Stimulated activated CD8-positive, alpha-beta memory T cell treated with anti-CD3 and anti-CD28 coated beads, Interleukin-7, amount 100 ng/mL, for 4 hours (primary cell): ENCODE results near the gene NAA11.

Experiments used
- DNase-seq, 2 donors: peaks; one replicate each; pipeline ENCODE4 v3.0.0-alpha.2; 2020; ENCODE audit warnings: low read depth in 2 of 2

Gene NAA11

GRCh38 chr4:79325864-79326328, at the start of gene NAA11:
TSS of gene NAA11 (minus strand) at chr4:79326061. CDS start at chr4:79325877, 184 bp downstream.
- no peak for DNase-seq

GRCh38 chr4:79370026-79370425, 44.2 kb upstream of the NAA11 start:
- no peak for DNase-seq

- no peak for DNase-seq
These were observed 41.2 kb upstream of the NAA11 start for GRCh38 chr4:79367096-79367495.

DNA sequence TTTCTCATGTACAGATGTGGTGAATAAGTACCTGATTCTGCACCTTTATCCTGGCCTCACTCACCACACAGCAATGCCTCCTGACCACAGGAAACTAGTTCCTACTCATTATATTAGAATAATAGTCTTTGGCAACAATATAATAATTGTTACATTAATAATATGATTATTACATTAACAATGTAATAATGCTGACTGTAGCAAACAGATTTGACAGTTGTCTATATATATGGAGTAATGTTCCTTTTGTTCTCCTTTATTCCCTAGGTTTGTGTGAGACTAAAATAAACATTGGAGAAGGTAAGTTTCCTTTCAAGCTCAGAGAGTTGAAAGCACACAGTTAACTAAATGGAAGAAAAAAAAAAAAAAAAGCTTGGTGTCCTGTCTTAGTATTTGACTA, 40.6 kb upstream of the NAA11 start:
- DNase-seq, result no peak

DNA sequence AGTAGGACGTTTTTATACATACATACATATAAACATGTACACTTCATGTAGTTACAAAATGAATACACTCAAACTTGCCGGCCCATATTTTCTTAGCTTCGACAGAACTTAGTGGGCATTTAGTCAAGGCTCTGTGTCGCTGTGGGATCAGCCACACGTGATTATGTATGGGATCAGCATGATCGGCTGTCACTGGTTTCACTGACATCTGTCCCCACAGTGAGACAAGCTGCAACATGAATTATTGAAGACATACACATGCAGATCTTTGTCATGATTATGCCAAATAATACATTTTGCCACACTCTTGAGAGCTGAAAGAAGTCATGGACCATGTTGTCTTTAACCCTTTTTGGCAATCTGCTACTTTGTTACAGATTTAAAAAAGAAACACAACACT, 38.2 kb upstream of the NAA11 start:
- DNase-seq, result no peak

DNA sequence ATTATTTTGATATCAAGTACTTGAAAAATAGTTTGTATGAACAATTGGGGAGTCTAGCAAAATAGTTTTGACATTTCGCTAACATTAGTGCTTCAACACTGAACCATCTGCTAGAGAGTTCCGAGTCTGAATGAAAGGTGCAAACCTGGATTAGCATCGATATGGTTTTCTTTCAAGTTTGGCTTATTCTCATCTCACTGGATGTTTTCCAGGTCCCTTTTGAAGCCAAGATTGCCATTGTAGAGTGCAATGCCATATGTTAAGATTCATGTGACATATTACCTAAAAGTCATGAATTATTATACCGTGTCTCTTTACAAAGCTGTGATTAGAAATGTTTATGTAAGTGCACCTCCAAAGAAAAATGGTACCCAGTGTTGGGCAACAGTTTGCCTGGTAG, 36.8 kb upstream of the NAA11 start:
- no peak for DNase-seq

- DNase-seq, result no peak
These were observed 34.1 kb upstream of the NAA11 start for GRCh38 chr4:79360006-79360405.

DNA sequence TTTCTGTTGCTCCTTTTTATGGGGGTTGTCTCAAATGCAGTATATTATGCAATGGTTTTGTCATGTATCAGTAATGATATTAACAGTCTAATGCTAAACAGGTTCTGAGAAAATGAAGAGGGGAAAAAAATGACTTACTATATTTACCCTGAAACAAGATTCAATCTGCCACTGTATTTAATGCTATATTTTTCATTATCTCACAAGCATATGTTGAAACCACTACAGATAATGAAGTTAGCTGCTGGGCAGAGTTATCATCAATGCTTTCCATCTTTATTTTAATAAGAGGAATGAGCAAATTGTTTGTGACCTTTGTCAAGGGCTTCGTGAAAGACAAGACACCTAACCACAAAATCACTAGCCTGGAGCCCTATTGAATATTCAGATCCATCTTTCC, 32.6 kb upstream of the NAA11 start:
- no peak for DNase-seq

DNA sequence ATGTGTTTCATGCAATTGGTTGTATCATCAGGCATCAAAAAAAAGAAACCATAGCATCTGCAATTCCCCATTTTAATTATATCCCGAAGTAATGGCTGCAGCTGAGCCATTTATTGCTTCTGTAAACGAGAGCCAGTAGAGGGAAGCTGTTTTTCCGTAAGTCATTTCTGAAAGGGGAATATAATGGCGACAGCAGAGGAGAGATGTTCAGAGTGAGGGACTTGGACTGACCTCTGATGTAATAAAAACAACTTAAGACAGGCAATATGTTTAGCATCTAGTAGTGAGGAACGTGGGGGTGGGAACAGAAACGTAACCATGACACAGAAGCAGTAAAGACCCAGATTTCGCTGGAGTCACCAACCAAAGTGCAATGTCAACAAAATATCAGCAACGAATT, 31.5 kb upstream of the NAA11 start:
- DNase-seq, result no peak

DNA sequence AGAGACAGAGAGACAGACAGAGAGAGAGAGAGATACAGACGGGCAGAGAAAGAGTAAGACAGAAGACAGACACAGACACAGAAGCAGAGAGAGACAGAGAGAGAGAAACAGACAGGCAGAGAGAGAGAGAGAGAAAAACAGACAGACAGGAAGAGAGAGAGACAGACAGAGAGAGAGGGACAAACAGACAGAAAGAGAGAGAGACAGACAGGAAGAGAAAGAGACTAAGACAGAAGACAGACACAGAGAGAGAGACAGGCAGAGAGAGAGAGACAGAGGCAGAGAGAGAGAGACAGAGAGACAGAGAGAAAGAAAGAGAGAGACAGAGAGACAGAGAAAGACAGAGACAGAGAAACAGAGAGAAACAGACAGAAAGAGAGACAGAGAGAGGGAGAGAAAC, 27.2 kb upstream of the NAA11 start:
- no peak for DNase-seq

GRCh38 chr4:79348405-79348804, 22.5 kb upstream of the NAA11 start:
- no peak for DNase-seq

DNA sequence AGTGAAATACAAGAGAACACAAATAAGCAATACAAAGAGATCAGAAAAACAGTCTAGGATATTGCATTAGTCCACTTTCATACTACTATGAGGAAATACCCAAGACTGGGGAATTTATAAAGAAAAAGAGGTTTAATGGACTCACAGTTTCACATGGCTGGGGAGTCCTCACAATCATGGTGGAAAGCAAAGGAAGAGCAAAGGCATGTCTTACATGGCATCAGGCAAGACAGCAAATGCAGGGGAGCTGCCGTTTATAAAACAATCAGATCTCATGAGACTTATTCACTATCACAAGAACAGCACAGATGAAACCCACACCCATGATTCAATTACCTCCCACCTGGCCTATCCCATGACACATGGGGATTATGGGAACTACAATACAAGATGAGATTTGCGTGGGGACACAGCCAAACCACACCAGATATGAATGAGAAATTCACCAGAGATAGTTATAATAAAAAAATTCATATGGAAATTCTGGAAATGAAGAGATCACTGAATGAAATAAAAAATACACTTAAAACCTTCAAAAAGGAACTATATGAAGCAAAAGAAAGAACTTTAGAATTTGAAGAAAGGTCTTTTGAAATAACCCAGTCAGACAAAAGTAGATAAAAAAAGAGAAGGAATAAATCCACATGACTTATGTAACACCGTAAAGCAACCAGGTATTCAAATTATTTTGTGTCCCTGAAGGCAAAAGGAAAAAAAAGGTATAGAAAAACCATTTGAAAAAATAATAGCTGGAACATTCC, 16.2 kb upstream of the NAA11 start:
- no peak for DNase-seq

GRCh38 chr4:79340568-79340967, 14.7 kb upstream of the NAA11 start:
- no peak for DNase-seq

GRCh38 chr4:79338148-79338547, 12.3 kb upstream of the NAA11 start:
- no peak for DNase-seq

- DNase-seq, result no peak
These were observed 8.9 kb upstream of the NAA11 start for GRCh38 chr4:79334783-79335182.

DNA sequence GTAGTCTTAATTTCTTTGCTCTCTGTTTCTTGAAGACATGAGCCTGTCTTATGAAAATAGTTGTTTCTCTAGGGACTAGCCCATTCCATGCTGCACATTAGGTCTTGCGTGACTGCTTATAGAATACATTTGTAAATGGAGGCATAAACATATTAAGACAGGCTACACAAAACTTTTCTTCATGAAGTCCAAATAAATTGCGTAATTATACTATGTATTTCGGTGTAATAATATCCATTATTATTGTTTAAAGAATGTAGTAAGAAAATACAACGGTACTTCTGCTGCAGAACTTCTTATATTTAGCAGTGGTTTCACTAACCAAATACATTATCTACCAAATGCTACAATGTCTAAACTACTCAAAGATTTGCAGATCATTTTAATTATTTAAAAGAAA, 8.5 kb upstream of the NAA11 start:
- DNase-seq, result no peak

DNA sequence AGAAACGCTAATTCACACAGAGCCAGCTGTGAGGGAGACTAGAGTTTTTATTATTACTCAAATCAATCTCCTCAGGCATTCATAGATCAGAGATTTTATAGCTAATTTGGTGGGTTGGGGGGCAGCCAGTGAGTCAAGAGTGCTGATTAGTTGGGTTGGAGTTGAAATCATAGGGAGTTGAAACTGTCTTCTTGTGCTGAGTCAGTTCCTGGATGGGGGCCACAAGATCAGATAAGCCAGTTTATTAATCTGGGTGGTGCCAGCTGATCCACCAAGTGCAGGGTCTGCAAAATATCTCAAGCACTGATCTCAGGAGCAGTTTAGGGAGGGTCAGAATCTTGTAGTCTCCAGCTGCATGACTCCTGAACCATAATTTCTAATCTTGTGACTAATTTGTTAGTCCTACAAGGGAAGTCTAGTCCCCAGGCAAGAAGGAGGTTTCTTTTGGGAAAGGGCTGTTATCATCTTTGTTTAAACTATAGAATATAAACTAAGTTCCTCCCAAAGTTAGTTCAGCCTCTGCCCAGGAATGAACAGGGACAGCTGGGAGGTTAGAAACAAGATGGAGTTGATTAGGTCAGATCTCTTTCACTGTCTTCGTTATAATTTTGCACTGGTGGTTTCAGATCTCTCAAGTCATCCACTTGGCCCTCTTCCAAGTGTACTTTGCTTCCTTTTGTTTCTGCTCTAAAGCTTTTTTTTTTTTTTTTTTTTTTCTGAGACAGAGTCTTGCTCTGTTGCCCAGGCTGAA, 5.4 kb upstream of the NAA11 start:
- DNase-seq, result no peak

DNA sequence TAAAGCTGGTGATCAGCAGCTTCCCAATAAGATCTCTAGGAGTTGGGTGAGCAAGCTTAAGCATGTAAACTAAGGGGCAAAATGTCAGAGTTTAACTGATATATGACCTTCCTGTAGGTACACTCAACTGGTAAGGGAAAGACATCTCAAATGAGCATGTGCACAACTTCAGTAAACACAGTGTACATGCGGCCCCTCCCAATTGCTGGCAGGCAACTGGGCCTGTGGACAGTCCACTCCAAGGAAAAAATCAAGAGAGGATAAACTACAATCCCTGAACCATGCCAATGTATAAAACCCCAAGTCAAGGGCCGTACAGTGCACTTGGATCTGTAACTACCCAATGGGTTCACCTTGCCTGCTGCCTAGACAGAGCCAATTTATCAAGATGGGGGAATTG, 4.9 kb upstream of the NAA11 start:
- DNase-seq, result no peak

DNA sequence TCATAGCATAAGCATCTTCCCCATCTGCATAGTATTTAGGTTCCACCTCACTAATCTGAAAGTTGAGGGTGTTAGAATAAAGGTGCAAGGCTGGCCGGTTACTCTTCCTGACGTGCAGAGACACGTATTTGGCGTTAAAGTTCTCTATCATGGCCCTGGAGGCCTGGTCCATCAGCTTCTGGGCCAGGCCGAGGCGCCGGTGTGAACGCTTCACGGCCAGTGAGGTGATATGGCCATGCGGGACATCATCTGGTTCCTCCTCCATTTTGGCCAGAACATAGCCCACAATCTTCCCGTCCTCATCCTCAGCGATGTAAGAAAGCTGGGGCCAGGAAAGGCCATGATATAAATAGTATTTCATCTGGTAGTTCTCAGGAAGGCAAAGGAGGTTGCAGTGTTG, 425 bp downstream of the NAA11 start:
- DNase-seq, result no peak

GRCh38 chr4:79319975-79320374, 5.9 kb downstream of the NAA11 start:
- DNase-seq, result no peak

GRCh38 chr4:79317711-79318110, 8.2 kb downstream of the NAA11 start:
- DNase-seq, result no peak

DNA sequence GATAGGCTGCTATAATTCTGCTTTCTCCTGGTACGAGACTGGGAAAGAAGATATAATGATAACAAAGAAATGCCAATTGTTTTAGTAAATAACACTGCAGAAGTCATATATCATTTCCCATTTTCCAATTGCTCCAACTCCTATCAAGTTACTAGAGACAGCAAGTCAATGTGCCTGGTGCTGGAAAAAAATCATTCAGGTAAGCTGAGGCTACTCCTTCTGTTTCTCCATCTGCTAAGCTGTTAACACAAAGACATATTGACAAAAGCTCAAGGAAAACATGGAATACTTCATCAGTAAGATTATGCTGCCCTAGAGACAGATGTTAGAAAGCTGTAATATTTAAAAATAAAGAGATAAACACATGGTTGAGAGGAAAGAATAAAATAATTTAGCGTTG, 10.0 kb downstream of the NAA11 start:
- DNase-seq, result no peak

DNA sequence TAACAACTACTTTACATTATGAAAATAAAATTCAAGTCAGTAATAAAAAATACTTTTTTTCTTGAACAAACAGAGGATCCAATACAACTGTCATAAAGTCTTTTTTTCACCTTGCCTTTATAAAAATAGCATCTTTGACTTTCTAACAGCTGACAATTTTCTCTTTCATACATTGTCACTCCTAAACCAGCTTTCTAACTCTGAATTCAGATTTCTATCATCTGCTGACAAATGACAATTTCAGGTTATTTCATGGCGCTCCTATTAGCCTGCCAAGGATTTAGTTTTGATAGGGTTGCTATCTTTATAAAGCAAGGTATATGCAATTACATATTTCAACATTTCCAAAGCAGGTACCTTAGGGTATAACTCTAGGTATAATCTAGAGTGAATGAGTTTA, 14.6 kb downstream of the NAA11 start:
- no peak for DNase-seq
